ENCODE data around the gene DAP3. TPM values are rescaled to one million over a fixed set of nuclear protein-coding genes. Genes with fewer than 3 reads are reported as not detected.

Gene DAP3
- total and polyA plus RNA-seq, 2 donors (not counting 1 experiment from before 2014, with no cell fraction given) = 84.7 to 107 TPM

- WGBS (ENCODE audit: insufficient coverage) = no CpG with 5 or more reads among the region's 7 CpGs
- no peak for TF ChIP-seq CTCF (IDR thresholded peaks at IDR 0.05)
- TF ChIP-seq EZH2 (IDR thresholded peaks at IDR 0.05; ENCODE audit: borderline replicate concordance, insufficient read depth, low read depth, low read length, poor library complexity, severe bottlenecking) = no peak
- no peak for ATAC-seq (ENCODE audit: low read depth)
- H3K36me3 ChIP-seq (replicated peaks in 1 of 2; ENCODE audit: control extremely low read depth in 1 of 2, control insufficient read depth in 1 of 2, extremely low read depth in 1 of 2, insufficient read depth in 2 of 2, low read length in 1 of 2) = peaks cover 0 to 7% of the 10 kb centered on the region in 2 experiments
- H3K27ac ChIP-seq (ENCODE audit: low read length in 2 of 2) = no peak overlapping the region
- H3K4me2 ChIP-seq (replicated peaks; ENCODE audit: low read depth, low read length, poor library complexity, severe bottlenecking) = no peak overlapping the region
- peaks cover 8 to 11% of the 10 kb centered on the region in 2 donors for H3K4me1 ChIP-seq (ENCODE audit: control insufficient read depth in 2 of 2, insufficient read depth in 2 of 2, low read length in 2 of 2)
- H4K20me1 ChIP-seq (ENCODE audit: control insufficient read depth, insufficient read depth, low read length, poor library complexity, severe bottlenecking) = peaks cover 15% of the 10 kb centered on the region
- CTCF ChIA-PET = no interaction called here
- no peaks in the 10 kb centered on the region for H3K9me3 ChIP-seq (ENCODE audit: control extremely low read depth in 1 of 3, control insufficient read depth in 2 of 3, insufficient read depth in 1 of 3, low read length in 2 of 3)
- no peak overlapping the region for H3K27ac Mint-ChIP-seq
- peaks cover 43% of the 10 kb centered on the region for H3K4me1 Mint-ChIP-seq
- peaks cover 94% of the 10 kb centered on the region for H3K79me2 ChIP-seq (ENCODE audit: control insufficient read depth, insufficient read depth, low read length)
- POLR2A ChIA-PET = no interaction called here
- intact Hi-C loops (cut with micrococcal nuclease) = no loop called here
- no peak overlapping the region for H2AFZ ChIP-seq (ENCODE audit: insufficient read depth, low read depth, low read length, poor library complexity, severe bottlenecking)
- H3K4me3 ChIP-seq (ENCODE audit: control extremely low read depth in 1 of 5, extremely low read depth in 1 of 5, insufficient read depth in 1 of 5, low read depth in 2 of 5, low read length in 4 of 5) = no peak overlapping the region
- H3K27me3 Mint-ChIP-seq = no peaks in the 10 kb centered on the region
- H3K9me3 Mint-ChIP-seq (ENCODE audit: insufficient read depth) = peaks cover 3% of the 10 kb centered on the region
- H3K9ac ChIP-seq (ENCODE audit: low read length) = no peak overlapping the region
- H3K4me3 Mint-ChIP-seq = no peak overlapping the region
- DNase-seq = no peak
- H3K27me3 ChIP-seq (replicated peaks in 1 of 4; ENCODE audit: control extremely low read depth in 1 of 4, control insufficient read depth in 3 of 4, insufficient read depth in 4 of 4, low read length in 3 of 4) = no peaks in the 10 kb centered on the region
Observed at GRCh38 chr1:155694167-155694566, 5.3 kb downstream of the DAP3 start.

GRCh38 chr1:155695072-155695471 lies 6.2 kb downstream of the DAP3 start:
- no peak overlapping the region for H3K4me3 Mint-ChIP-seq
- intact Hi-C loops (cut with micrococcal nuclease) = no loop called here
- DNase-seq = no peak
- H3K27me3 Mint-ChIP-seq = no peaks in the 10 kb centered on the region
- Histone ChIP-seq H3K4me1 (ENCODE audit: control insufficient read depth in 2 of 2, insufficient read depth in 2 of 2, low read length in 2 of 2) (peaks cover 3 to 5% of the 10 kb centered on the region in 2 donors), H3K9ac (ENCODE audit: low read length) (no peak overlapping the region), H3K79me2 (ENCODE audit: control insufficient read depth, insufficient read depth, low read length) (peaks cover 94% of the 10 kb centered on the region), H3K4me3 (ENCODE audit: control extremely low read depth in 1 of 5, extremely low read depth in 1 of 5, insufficient read depth in 1 of 5, low read depth in 2 of 5, low read length in 4 of 5) (no peak overlapping the region), H4K20me1 (ENCODE audit: control insufficient read depth, insufficient read depth, low read length, poor library complexity, severe bottlenecking) (peaks cover 15% of the 10 kb centered on the region), H3K4me2 (replicated peaks; ENCODE audit: low read depth, low read length, poor library complexity, severe bottlenecking) (no peak overlapping the region), H3K36me3 (replicated peaks in 1 of 2; ENCODE audit: control extremely low read depth in 1 of 2, control insufficient read depth in 1 of 2, extremely low read depth in 1 of 2, insufficient read depth in 2 of 2, low read length in 1 of 2) (peaks cover 0 to 7% of the 10 kb centered on the region in 2 experiments), H2AFZ (ENCODE audit: insufficient read depth, low read depth, low read length, poor library complexity, severe bottlenecking) (no peak overlapping the region), H3K27ac (ENCODE audit: low read length in 2 of 2) (no peak overlapping the region), H3K9me3 (ENCODE audit: control extremely low read depth in 1 of 3, control insufficient read depth in 2 of 3, insufficient read depth in 1 of 3, low read length in 2 of 3) (no peaks in the 10 kb centered on the region), H3K27me3 (replicated peaks in 1 of 4; ENCODE audit: control extremely low read depth in 1 of 4, control insufficient read depth in 3 of 4, insufficient read depth in 4 of 4, low read length in 3 of 4) (no peaks in the 10 kb centered on the region)
- H3K27ac Mint-ChIP-seq = no peak overlapping the region
- CTCF ChIA-PET = no interaction called here
- H3K4me1 Mint-ChIP-seq = peaks cover 37% of the 10 kb centered on the region
- ATAC-seq (ENCODE audit: low read depth) = no peak
- peaks cover 3% of the 10 kb centered on the region for H3K9me3 Mint-ChIP-seq (ENCODE audit: insufficient read depth)
- WGBS (ENCODE audit: insufficient coverage) = 76% methylated on average over 4 of the region's 4 CpGs
- no peak for TF ChIP-seq CTCF (IDR thresholded peaks at IDR 0.05)
- POLR2A ChIA-PET = no interaction called here
